ENCODE measurements around the gene GRIK3.
"Not testable (repeated sequence)": the region's sequence is repeated elsewhere in the genome, so short reads cannot be mapped to it uniquely, and the experiment has no call there.

Gene GRIK3

DNA sequence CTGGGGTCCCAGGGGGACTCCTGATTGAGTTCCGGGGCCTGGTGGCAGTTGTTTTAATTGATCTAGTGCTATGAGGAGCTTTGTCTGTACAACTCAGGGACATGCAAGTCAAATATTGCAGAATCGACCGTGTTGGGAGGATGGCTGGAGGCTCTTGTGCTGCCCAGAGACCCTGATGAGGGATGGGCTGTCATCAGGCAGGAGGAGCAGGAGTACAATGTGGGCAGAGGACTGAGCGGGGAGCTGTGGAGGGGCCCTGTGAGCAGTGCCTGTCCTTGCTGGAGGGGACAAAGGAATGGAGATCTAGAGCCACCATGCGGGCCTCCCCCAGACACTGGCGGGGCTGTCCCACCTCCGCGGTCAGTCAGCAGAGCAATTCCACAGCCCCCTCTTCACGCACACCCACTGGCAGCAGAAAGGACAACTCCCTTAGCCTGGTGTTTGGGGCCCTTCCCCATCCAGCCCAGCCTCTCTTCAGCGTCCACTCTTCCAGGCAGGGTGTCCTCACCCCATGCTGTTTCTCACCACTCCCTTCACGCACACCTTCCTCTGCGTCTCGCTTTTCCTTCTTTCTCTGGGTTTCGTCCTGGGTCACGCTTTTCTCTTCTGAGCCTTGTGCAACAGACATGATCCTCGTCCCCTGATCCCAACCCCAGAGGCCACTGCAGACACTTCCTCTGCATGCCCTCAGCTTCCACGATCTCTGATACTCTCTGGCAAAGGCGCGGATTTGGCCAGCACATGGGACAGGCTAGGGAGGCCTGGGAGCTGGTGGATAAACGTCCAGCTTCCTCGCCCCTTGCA, 122.6 kb downstream of the GRIK3 start:
- DNase-seq (ENCODE audit: low read depth in 3 of 3, low spot score in 1 of 3) = no peak

DNA sequence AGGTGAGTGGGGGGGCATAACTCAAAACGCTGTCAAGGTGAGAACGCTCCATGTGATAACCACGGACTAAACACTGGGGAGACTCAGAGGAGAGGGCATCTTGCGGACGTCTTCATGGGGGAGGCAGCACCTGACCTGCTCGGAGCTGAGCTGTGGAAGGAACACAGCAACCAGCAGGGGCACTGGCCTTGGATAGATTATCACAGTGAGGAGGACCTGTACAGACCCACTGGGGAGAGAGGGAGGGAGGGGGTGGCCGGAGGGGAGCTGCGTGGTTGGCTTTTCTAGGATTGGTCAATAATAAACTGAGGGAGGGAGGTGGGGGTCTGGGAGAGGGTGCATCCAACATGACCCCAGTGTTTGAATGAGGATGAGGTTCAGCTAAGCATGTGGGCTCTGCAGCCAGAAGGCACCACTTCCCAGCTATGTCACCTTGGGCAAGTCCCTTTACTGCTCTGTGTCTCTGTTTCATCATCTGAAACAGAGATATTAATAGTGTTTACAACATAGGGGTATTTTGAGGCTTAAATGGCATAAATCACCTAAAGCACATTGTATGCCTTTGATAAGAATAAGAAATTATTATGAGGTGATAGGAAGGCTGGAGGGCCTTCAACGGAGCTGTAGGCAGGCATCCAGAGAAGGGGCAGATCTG, 123.3 kb downstream of the GRIK3 start:
- no peak for DNase-seq (ENCODE audit: low read depth in 3 of 3, low spot score in 1 of 3)

GRCh38 chr1:36909946-36910725, 124.2 kb downstream of the GRIK3 start:
- no peak for DNase-seq (ENCODE audit: low read depth in 3 of 3, low spot score in 1 of 3)

- not testable (repeated sequence) for DNase-seq (ENCODE audit: low read depth in 3 of 3, low spot score in 1 of 3)
Measured at GRCh38 chr1:36909359-36909758, 125.0 kb downstream of the GRIK3 start.

GRCh38 chr1:36908096-36908495, 126.2 kb downstream of the GRIK3 start:
- no peak for DNase-seq (ENCODE audit: low read depth in 3 of 3, low spot score in 1 of 3)

DNA sequence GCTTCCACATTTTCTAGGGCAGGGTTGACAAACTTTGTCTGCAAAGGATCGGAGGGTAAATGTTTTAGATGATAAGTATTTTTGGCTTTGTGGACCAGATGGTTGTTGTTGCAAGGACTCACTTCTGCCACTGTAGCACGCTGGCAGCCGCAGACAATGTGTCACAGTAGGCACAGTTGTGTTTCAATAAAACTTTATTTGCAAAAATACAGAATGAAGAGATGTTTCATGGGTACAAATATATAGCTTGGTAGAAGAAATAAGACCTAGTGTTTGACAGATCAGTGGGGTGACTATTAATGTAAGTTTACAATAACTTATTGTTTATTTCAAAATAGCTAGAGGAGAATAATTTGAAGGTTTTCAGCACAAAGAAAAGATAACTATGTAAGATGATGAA, 127.8 kb downstream of the GRIK3 start:
- no peak for DNase-seq (ENCODE audit: low read depth in 3 of 3, low spot score in 1 of 3)

- no peak for DNase-seq (ENCODE audit: low read depth in 3 of 3, low spot score in 1 of 3)
Measured at GRCh38 chr1:36905941-36906340, 128.4 kb downstream of the GRIK3 start.

- DNase-seq (ENCODE audit: low read depth in 3 of 3, low spot score in 1 of 3) = no peak
Measured at GRCh38 chr1:36900128-36900527, 134.2 kb downstream of the GRIK3 start.

GRCh38 chr1:36897813-36898212, 136.5 kb downstream of the GRIK3 start:
- DNase-seq (ENCODE audit: low read depth in 3 of 3, low spot score in 1 of 3) = not testable (repeated sequence)

- no peak for DNase-seq (ENCODE audit: low read depth in 3 of 3, low spot score in 1 of 3)
Measured at GRCh38 chr1:36894824-36895223, 139.5 kb downstream of the GRIK3 start.

GRCh38 chr1:36890776-36891175, 143.5 kb downstream of the GRIK3 start:
- DNase-seq (ENCODE audit: low read depth in 3 of 3, low spot score in 1 of 3) = no peak

DNA sequence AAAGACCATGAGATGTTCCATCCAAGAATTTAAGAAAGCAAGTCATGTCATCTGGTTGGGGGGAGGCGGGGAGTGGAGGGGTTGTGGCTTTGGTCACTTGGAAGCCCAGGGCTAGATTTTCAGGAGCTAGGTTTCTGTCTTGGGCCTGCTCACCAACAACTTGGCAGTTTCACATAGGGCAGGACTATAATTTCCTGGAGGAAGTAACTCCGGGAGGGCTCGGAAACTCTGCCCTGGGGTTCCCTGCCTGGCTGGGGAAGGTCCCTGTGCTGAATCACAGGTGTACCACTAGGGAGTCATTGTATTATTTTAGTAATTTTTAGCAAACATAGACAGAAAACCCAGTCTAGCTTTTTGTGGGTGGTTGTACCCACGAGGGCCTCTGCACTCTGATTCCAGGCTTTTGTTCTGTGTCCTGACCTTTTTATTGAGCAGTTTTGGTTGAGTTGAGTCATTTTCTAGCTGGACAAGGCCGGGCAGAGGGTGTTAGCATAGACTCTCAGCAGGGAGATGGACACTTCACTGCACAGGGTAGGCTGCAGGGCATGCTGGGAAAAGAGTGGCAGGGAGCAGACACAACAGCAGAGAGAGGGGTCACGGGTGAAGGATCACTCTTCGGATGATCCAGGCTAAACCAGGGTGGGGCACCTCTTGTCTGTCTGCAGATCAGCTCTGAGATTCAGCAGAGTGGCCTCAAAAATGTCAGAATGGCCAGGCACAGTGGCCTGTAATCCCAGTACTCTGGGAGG, 144.7 kb downstream of the GRIK3 start:
- no peak for DNase-seq (ENCODE audit: low read depth in 3 of 3, low spot score in 1 of 3)

DNA sequence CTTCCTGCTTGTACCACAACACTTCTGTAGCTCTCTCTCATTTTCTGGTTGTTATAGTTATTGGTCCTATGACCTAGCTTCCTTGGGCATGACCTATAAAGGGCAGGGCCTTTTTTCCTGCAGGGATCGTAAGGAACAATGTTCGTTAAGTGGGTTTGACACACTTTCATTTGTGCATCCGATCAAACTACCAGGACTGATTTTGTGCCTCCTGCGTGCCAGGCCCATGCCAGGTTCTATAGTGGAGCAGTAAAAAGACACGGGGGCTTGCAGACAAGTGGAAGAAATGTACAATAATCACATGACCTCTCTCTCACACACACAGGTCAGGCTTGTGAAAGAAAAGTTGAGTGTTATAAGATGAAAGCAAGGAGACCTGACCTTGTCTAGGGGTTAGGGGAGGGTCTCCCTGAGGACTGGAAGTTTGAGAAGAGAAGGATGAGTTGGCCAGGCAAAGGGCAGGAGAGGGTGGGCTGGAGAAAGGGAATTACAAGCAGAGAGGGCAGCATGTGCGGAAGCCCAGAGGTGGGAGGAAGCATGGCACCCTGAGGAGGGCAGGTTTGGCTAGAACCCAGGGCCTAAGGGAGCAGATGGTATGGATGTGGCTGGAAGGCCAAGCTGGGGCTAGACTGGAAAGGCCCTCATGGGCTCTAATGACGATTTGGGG, 145.4 kb downstream of the GRIK3 start:
- no peak for DNase-seq (ENCODE audit: low read depth in 3 of 3, low spot score in 1 of 3)

GRCh38 chr1:36885540-36886357, 148.6 kb downstream of the GRIK3 start:
- DNase-seq (ENCODE audit: low read depth in 3 of 3, low spot score in 1 of 3) = no peak

- no peak for DNase-seq (ENCODE audit: low read depth in 3 of 3, low spot score in 1 of 3)
Measured at GRCh38 chr1:36884801-36885200, 149.5 kb downstream of the GRIK3 start.

- DNase-seq (ENCODE audit: low read depth in 3 of 3, low spot score in 1 of 3) = no peak
Measured at GRCh38 chr1:36884029-36884701, 150.2 kb downstream of the GRIK3 start.

DNA sequence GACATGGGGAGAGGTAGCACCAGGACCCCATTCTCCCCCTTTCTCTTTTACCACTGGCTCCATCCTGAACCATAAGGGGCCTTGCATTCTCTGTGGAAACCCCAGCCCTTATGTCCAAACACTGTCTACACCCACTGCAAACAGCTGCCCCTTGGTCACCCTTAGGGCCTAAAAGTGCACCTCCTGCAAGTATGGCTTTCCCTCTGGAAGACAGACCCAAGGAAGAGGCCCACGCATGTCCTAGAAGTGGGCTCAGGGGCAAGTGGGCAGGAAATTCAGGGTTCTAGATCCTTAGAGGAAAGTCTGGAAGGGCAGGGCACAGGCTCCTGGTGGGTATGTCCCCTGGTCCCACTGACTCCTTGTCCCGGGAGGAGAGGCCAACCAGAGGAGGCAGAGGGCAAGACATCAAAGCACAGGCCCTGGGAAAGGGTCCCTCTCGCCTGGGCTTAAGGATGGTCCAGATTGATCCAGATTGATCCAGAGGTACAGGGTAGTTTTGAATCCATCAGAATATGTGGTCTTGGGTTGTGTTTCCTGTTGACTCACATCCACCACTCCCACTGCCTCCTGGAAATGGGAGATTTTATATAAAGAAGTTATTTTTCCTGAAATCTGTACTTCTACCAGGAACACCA, 150.9 kb downstream of the GRIK3 start:
- no peak for DNase-seq (ENCODE audit: low read depth in 3 of 3, low spot score in 1 of 3)

GRCh38 chr1:36882536-36883285, 151.6 kb downstream of the GRIK3 start:
- no peak for DNase-seq (ENCODE audit: low read depth in 3 of 3, low spot score in 1 of 3)

Measured in stimulated activated CD4-positive, alpha-beta T cell treated with anti-CD3 and anti-CD28 coated beads, TNF-alpha, amount 100 ng/mL, for 1 hour (primary cell).